ENCODE measurements around the gene VMP1. TPM values are rescaled to one million over a fixed set of nuclear protein-coding genes. Genes with fewer than 3 reads are reported as not detected.

Gene VMP1
- total and polyA plus RNA-seq, 2 of the 13 experiments (the other 11 are each of a cell fraction or from before 2014, with no cell fraction given): 186 to 271 TPM

- TF ChIP-seq ZNF563 (CRISPR knock-in tag; IDR thresholded peaks at IDR 0.05) (no peak), ELF3 (CRISPR knock-in tag; IDR thresholded peaks at IDR 0.05) (0 out of 2 replicates have a peak, but pooled peaks have one; percentile 22), TRAFD1 (CRISPR knock-in tag; IDR thresholded peaks at IDR 0.05; ENCODE audit: borderline replicate concordance) (no peak), SOX5 (CRISPR knock-in tag; IDR thresholded peaks at IDR 0.05; ENCODE audit: borderline replicate concordance) (peak; percentile 19; the same call in 1 of the 2 replicates), MAFF (IDR thresholded peaks at IDR 0.05; ENCODE audit: low read depth, low read length) (peak; percentile 92), ZNF256 (CRISPR knock-in tag; conservative IDR thresholded peaks at IDR 0.05) (no peak), IRF1 (CRISPR knock-in tag; IDR thresholded peaks at IDR 0.05; ENCODE audit: low read depth) (no peak), SAP130 (CRISPR knock-in tag; IDR thresholded peaks at IDR 0.05; ENCODE audit: low read depth) (peak; percentile 41), MAFK (conservative IDR thresholded peaks at IDR 0.05 in 1 of 2, IDR thresholded peaks at IDR 0.05 in 1 of 2; ENCODE audit: low read length in 2 of 2) (peak; percentile 92 to 94), ZBTB8A (CRISPR knock-in tag; IDR thresholded peaks at IDR 0.05; ENCODE audit: borderline replicate concordance, low read depth) (no peak), HBP1 (CRISPR knock-in tag; IDR thresholded peaks at IDR 0.05; ENCODE audit: low read depth) (no peak), KLF12 (CRISPR knock-in tag; IDR thresholded peaks at IDR 0.05; ENCODE audit: borderline replicate concordance) (no peak), EP300 (IDR thresholded peaks at IDR 0.05; ENCODE audit: low read depth in 2 of 2, low read length in 2 of 2) (0 out of 4 replicates have a peak, but pooled peaks of 1 of the 2 experiments have one; percentile 29), EP300 (CRISPR knock-in tag; IDR thresholded peaks at IDR 0.05; ENCODE audit: borderline replicate concordance) (no peak)
- TF ChIP-seq, protein P1, sequence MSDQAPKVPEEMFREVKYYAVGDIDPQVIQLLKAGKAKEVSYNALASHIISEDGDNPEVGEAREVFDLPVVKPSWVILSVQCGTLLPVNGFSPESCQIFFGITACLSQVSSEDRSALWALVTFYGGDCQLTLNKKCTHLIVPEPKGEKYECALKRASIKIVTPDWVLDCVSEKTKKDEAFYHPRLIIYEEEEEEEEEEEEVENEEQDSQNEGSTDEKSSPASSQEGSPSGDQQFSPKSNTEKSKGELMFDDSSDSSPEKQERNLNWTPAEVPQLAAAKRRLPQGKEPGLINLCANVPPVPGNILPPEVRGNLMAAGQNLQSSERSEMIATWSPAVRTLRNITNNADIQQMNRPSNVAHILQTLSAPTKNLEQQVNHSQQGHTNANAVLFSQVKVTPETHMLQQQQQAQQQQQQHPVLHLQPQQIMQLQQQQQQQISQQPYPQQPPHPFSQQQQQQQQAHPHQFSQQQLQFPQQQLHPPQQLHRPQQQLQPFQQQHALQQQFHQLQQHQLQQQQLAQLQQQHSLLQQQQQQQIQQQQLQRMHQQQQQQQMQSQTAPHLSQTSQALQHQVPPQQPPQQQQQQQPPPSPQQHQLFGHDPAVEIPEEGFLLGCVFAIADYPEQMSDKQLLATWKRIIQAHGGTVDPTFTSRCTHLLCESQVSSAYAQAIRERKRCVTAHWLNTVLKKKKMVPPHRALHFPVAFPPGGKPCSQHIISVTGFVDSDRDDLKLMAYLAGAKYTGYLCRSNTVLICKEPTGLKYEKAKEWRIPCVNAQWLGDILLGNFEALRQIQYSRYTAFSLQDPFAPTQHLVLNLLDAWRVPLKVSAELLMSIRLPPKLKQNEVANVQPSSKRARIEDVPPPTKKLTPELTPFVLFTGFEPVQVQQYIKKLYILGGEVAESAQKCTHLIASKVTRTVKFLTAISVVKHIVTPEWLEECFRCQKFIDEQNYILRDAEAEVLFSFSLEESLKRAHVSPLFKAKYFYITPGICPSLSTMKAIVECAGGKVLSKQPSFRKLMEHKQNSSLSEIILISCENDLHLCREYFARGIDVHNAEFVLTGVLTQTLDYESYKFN (CRISPR knock-in tag; conservative IDR thresholded peaks at IDR 0.05): peak; percentile 66
- TF ChIP-seq, protein P2, sequence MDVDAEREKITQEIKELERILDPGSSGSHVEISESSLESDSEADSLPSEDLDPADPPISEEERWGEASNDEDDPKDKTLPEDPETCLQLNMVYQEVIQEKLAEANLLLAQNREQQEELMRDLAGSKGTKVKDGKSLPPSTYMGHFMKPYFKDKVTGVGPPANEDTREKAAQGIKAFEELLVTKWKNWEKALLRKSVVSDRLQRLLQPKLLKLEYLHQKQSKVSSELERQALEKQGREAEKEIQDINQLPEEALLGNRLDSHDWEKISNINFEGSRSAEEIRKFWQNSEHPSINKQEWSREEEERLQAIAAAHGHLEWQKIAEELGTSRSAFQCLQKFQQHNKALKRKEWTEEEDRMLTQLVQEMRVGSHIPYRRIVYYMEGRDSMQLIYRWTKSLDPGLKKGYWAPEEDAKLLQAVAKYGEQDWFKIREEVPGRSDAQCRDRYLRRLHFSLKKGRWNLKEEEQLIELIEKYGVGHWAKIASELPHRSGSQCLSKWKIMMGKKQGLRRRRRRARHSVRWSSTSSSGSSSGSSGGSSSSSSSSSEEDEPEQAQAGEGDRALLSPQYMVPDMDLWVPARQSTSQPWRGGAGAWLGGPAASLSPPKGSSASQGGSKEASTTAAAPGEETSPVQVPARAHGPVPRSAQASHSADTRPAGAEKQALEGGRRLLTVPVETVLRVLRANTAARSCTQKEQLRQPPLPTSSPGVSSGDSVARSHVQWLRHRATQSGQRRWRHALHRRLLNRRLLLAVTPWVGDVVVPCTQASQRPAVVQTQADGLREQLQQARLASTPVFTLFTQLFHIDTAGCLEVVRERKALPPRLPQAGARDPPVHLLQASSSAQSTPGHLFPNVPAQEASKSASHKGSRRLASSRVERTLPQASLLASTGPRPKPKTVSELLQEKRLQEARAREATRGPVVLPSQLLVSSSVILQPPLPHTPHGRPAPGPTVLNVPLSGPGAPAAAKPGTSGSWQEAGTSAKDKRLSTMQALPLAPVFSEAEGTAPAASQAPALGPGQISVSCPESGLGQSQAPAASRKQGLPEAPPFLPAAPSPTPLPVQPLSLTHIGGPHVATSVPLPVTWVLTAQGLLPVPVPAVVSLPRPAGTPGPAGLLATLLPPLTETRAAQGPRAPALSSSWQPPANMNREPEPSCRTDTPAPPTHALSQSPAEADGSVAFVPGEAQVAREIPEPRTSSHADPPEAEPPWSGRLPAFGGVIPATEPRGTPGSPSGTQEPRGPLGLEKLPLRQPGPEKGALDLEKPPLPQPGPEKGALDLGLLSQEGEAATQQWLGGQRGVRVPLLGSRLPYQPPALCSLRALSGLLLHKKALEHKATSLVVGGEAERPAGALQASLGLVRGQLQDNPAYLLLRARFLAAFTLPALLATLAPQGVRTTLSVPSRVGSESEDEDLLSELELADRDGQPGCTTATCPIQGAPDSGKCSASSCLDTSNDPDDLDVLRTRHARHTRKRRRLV (CRISPR knock-in tag; IDR thresholded peaks at IDR 0.05): no peak
Measured at GRCh38 chr17:59723607-59724006, 16.2 kb downstream of the VMP1 start (continued).
